HepG2 (cell line): Measurements from ENCODE around the gene PLEKHN1. TPM values are rescaled to one million over a fixed set of nuclear protein-coding genes. Genes with fewer than 3 reads are reported as not detected.

Experiments used
- GABPB1 ChIP-seq: IDR thresholded peaks from 2 replicates; pipeline ENCODE4 v1.6.1; 2016; ENCODE audit warnings: mild to moderate bottlenecking, missing genetic modification reagents, moderate library complexity, missing compliant biosample characterization
- HDAC1 ChIP-seq: sonication (generic); formaldehyde crosslinking; IDR thresholded peaks from 2 replicates; pipeline ENCODE4 v1.5.1; 2020; ENCODE audit warnings: mild to moderate bottlenecking, missing genetic modification reagents
- KLF6 ChIP-seq: IDR thresholded peaks from 2 replicates; pipeline ENCODE4 v1.8.0; 2016; ENCODE audit warnings: missing biosample characterization, missing genetic modification reagents
- NR3C1 ChIP-seq: sonication (generic); formaldehyde crosslinking; IDR thresholded peaks from 2 replicates; pipeline ENCODE4 v1.4.0; 2020; ENCODE audit warnings: missing genetic modification reagents
- RELA ChIP-seq: sonication (generic); formaldehyde crosslinking; IDR thresholded peaks from 2 replicates; pipeline ENCODE4 v1.4.0; 2020; ENCODE audit warnings: missing genetic modification reagents
- TAF1 ChIP-seq: sonication (generic); formaldehyde crosslinking; IDR thresholded peaks from 2 replicates; pipeline ENCODE4 v1.4.0; 2020; ENCODE audit warnings: missing genetic modification reagents
- THYN1 ChIP-seq: sonication (generic); formaldehyde crosslinking; IDR thresholded peaks from 2 replicates; pipeline ENCODE4 v1.8.1; 2023; ENCODE audit warnings: low read depth, mild to moderate bottlenecking, moderate library complexity, missing genetic modification reagents, borderline replicate concordance
- polyA plus RNA-seq, 8 experiments: library from polyadenylated mRNA; depleted of rRNA in 3 of 8; stranded (reverse) in 7 of 8; unstranded in 1 of 8; fragments of >200 nt; fragmentation: Illumina TruSeq in 4 of 8; extraction: Trizol in 4 of 8; gene quantifications; 2 replicates each; pipeline versions ENCODE4 v1.2.1 to v1.2.3, GENCODE V29; 2011 to 2016; ENCODE audit warnings: low read depth in 4 of 8, missing spikeins in 1 of 8, mixed read lengths in 1 of 8; ENCODE audit not compliant: insufficient read depth in 1 of 8
- total RNA-seq, 5 experiments: library from RNA; depleted of rRNA; stranded (reverse); fragments of >200 nt; fragmentation: Illumina TruSeq; extraction: Trizol; gene quantifications; 2 replicates each; pipeline ENCODE4 v1.2.3, GENCODE V29; 2016; ENCODE audit warnings: low read depth in 1 of 5
- TF ChIP-seq, protein P1 (sequence below): sonication (generic); formaldehyde crosslinking; IDR thresholded peaks from 2 replicates; pipeline ENCODE4 v1.4.0; 2020; ENCODE audit warnings: missing genetic modification reagents, borderline replicate concordance
- TF ChIP-seq, protein P2 (sequence below): sonication (generic); formaldehyde crosslinking; IDR thresholded peaks from 2 replicates; pipeline ENCODE4 v1.8.1; 2022; ENCODE audit warnings: low read depth, mild to moderate bottlenecking, missing genetic modification reagents
- TF ChIP-seq, protein P3 (sequence below): sonication (generic); formaldehyde crosslinking; IDR thresholded peaks from 2 replicates; pipeline ENCODE4 v1.8.0; 2022; ENCODE audit warnings: mild to moderate bottlenecking, missing genetic modification reagents; ENCODE audit not compliant: insufficient replicate concordance
- TF ChIP-seq, protein P4 (sequence below): sonication (generic); formaldehyde crosslinking; IDR thresholded peaks from 2 replicates; pipeline ENCODE4 v1.5.0; 2020; ENCODE audit warnings: mild to moderate bottlenecking, missing genetic modification reagents, borderline replicate concordance

Gene PLEKHN1
- total and polyA plus RNA-seq, 2 of the 13 experiments (the other 11 are each of a cell fraction or from before 2014, with no cell fraction given), result 0.42 to 0.58 TPM

DNA sequence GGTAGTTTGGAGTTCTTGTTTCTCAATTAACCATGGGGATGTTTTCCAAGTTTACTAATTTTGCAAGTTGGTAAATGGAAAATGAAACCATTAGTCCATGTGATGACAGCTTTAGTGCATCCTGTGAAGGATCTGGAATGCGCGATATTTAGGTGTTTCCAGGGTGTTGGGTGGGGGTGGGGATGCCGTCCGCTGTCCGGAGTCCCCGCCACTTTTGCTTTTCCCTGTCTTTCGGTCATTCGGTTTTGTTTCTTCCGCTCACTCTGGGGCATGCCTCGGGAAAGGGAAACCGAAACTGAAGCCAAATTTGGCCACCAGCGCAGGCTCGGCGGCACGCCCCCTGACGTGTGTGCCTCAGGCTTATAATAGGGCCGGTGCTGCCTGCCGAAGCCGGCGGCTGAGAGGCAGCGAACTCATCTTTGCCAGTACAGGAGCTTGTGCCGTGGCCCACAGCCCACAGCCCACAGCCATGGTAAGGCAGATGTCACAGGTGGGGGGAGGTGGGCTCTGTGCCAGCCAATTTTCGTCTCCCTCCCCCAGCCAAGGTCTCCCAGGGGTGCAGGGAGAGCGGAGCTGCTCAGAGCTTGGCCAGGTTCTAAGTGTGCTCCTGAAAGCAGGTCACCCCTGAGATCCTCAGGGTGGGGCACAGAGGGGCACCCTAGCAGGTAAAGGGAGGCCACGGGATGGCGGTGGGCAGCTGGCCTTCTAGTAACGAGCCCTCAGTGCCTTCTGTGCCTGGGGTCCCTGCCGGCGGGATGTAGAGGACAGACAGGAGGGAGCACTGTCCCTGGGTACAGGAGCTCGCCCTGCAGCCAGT, 47.0 kb downstream of the PLEKHN1 start, which contains the start of gene ISG15 (continued):
- TF ChIP-seq, protein P1, sequence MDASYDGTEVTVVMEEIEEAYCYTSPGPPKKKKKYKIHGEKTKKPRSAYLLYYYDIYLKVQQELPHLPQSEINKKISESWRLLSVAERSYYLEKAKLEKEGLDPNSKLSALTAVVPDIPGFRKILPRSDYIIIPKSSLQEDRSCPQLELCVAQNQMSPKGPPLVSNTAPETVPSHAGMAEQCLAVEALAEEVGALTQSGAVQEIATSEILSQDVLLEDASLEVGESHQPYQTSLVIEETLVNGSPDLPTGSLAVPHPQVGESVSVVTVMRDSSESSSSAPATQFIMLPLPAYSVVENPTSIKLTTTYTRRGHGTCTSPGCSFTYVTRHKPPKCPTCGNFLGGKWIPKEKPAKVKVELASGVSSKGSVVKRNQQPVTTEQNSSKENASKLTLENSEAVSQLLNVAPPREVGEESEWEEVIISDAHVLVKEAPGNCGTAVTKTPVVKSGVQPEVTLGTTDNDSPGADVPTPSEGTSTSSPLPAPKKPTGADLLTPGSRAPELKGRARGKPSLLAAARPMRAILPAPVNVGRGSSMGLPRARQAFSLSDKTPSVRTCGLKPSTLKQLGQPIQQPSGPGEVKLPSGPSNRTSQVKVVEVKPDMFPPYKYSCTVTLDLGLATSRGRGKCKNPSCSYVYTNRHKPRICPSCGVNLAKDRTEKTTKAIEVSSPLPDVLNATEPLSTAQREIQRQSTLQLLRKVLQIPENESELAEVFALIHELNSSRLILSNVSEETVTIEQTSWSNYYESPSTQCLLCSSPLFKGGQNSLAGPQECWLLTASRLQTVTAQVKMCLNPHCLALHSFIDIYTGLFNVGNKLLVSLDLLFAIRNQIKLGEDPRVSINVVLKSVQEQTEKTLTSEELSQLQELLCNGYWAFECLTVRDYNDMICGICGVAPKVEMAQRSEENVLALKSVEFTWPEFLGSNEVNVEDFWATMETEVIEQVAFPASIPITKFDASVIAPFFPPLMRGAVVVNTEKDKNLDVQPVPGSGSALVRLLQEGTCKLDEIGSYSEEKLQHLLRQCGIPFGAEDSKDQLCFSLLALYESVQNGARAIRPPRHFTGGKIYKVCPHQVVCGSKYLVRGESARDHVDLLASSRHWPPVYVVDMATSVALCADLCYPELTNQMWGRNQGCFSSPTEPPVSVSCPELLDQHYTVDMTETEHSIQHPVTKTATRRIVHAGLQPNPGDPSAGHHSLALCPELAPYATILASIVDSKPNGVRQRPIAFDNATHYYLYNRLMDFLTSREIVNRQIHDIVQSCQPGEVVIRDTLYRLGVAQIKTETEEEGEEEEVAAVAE (CRISPR knock-in tag), result peak; percentile 37; the same call in 1 of the 2 replicates
- TF ChIP-seq HDAC1 (CRISPR knock-in tag) (peak; percentile 55), NR3C1 (CRISPR knock-in tag) (no peak), RELA (CRISPR knock-in tag) (no peak; the same call in 1 of the 2 replicates), GABPB1 (CRISPR knock-in tag) (peak; percentile 60), TAF1 (CRISPR knock-in tag) (peak; percentile 50; the same call in 1 of the 2 replicates), KLF6 (CRISPR knock-in tag) (0 out of 2 replicates have a peak, but pooled peaks have one; percentile 37), THYN1 (CRISPR knock-in tag) (no peak; the same call in 1 of the 2 replicates)
- TF ChIP-seq, protein P2, sequence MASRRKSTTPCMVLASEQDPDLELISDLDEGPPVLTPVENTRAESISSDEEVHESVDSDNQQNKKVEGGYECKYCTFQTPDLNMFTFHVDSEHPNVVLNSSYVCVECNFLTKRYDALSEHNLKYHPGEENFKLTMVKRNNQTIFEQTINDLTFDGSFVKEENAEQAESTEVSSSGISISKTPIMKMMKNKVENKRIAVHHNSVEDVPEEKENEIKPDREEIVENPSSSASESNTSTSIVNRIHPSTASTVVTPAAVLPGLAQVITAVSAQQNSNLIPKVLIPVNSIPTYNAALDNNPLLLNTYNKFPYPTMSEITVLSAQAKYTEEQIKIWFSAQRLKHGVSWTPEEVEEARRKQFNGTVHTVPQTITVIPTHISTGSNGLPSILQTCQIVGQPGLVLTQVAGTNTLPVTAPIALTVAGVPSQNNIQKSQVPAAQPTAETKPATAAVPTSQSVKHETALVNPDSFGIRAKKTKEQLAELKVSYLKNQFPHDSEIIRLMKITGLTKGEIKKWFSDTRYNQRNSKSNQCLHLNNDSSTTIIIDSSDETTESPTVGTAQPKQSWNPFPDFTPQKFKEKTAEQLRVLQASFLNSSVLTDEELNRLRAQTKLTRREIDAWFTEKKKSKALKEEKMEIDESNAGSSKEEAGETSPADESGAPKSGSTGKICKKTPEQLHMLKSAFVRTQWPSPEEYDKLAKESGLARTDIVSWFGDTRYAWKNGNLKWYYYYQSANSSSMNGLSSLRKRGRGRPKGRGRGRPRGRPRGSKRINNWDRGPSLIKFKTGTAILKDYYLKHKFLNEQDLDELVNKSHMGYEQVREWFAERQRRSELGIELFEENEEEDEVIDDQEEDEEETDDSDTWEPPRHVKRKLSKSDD (CRISPR knock-in tag), result 0 out of 2 replicates have a peak, but pooled peaks have one; percentile 38
- TF ChIP-seq, protein P3, sequence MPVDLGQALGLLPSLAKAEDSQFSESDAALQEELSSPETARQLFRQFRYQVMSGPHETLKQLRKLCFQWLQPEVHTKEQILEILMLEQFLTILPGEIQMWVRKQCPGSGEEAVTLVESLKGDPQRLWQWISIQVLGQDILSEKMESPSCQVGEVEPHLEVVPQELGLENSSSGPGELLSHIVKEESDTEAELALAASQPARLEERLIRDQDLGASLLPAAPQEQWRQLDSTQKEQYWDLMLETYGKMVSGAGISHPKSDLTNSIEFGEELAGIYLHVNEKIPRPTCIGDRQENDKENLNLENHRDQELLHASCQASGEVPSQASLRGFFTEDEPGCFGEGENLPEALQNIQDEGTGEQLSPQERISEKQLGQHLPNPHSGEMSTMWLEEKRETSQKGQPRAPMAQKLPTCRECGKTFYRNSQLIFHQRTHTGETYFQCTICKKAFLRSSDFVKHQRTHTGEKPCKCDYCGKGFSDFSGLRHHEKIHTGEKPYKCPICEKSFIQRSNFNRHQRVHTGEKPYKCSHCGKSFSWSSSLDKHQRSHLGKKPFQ (CRISPR knock-in tag), result no peak
- TF ChIP-seq, protein P4, sequence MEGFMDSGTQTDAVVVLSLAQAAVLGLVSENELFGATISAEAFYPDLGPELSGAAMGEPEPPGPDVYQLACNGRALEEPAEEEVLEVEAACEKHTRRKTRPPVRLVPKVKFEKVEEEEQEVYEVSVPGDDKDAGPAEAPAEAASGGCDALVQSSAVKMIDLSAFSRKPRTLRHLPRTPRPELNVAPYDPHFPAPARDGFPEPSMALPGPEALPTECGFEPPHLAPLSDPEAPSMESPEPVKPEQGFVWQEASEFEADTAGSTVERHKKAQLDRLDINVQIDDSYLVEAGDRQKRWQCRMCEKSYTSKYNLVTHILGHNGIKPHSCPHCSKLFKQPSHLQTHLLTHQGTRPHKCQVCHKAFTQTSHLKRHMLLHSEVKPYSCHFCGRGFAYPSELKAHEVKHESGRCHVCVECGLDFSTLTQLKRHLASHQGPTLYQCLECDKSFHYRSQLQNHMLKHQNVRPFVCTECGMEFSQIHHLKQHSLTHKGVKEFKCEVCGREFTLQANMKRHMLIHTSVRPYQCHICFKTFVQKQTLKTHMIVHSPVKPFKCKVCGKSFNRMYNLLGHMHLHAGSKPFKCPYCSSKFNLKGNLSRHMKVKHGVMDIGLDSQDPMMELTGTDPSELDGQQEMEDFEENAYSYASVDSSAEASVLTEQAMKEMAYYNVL, result peak; percentile 63; the same call in 1 of the 2 replicates
